ENCODE measurements around the gene SDF4. TPM values are rescaled to one million over a fixed set of nuclear protein-coding genes. Genes with fewer than 3 reads are reported as not detected.
"Not testable (repeated sequence)": the region's sequence is repeated elsewhere in the genome, so short reads cannot be mapped to it uniquely, and the experiment has no call there.

SDF4 gene
- total RNA-seq, 1 donor from 2014 or later, result 112 TPM

DNA sequence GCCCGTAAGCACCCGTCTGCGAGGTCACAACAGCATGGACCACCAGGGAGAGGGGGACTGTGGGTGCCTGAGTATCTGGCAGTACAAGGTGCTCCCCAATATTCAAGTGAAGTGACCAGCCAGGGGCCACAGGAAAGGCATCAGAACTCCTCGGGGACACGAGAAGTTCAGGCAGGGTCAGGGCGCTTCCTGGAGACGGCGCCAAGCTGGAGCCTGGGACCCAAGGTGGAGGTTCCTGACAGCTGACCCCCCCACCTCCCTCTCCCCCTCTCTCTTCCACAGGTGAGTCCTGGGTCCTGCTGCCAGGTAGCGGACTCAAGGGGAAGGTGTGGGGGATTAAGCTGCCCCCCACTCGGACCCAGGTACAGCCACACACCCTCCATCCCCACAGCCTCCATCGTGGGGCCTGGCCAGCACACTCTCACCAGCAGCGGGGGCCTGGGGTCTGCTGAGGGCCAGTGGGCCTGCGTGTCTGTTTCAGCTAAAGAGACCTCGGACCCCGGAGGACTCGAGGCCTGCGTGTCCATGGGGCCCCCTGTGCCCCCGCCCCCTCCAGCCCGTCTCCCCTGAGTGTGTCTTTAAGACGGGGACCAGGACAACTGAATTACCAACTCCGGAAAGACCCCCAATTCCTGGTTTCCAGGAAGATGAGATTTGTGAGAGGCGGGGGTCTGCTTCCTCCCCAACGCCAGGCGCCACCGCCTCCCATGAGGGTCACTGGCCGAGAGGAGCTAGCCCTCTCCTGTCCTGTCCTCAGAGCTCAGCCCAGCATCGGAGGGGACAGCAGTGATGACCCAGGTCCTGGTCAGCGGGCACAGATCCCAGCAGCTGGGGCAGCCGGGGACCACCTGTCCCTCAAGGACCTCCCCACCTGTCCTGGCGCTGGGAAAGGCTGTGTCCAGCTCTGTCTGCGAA, 31.6 kb downstream of the SDF4 start:
- intact Hi-C loops (cut with micrococcal nuclease), result loop anchor here (5.0 kb wide), 1 partner anchor 43 kb away; no protein-coding TSS in a partner anchor

DNA sequence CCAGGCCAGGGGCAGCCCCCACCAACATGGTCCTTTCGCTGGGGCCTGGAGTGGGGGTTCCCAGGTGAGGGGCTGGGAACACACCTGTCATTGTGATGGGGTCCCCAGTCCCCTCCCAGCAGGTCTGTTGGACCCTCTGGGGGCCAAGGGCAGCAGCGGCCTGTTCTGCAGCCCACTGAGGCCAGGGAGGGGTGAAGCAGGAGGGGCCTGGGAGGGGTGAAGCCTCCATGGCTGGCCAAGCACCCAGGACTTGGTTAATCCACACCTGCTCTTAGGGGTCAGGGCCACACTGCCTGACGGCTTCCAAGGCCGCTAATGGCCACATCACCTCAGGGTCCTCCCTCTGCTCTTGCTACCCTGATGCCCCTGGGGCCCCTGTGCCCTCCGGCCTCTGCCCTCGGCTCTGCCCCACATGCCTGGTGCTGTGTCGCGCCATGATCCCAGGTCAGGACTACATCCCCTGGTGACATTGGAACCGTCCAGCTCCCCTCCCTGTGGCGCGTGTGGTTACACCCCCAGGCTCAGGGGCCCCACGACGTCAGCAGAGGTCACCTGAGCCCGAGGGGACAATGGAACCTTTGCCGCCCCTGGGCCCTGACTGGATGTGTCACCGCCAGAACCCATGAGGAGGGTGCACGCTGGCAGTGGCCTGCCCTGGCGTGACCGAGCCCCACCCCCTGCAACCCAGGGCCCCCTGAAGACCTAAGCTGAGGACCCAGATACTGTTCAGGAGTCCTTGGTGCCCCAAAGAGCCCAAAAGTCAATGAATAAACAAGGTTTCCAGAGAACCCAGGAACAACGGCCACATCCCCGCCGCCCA, 32.5 kb downstream of the SDF4 start:
- intact Hi-C loops (cut with micrococcal nuclease), result no loop called here

DNA sequence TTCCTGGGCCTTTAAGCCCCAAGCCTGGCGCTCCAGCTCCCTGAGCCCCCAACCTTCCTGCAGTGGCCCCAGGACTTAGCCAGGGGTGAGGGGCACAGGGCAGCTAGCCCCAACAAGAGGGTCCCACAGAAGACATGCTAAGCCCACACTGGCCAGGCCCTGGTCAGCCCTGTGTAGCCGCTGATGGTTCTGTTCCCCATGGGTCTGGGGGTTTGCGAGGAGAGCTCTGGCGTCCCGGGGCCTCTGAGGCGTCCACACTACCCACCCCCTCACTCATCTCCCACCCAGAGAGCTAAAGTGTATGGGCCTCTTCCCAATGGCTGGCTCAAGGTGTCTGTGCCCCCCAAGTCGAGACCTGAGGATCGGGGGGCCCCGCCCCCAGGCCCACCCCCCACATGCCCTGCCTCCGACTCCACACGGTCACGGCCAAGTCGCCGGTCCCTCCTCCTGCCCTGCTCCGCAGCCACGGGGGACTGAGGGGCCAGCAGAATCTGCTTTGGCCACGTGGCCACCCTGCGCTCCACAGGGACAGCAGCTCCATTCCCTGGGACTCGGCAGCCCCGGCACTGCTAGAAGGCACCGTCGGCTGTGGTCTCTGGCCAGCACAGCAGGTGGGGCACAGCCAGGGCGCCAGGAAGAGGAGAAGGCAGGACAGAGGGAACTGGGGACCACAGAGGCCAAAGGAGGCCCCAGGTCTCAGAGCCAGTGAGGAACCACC, 33.2 kb downstream of the SDF4 start:
- intact Hi-C loops (cut with micrococcal nuclease), result no loop called here

DNA sequence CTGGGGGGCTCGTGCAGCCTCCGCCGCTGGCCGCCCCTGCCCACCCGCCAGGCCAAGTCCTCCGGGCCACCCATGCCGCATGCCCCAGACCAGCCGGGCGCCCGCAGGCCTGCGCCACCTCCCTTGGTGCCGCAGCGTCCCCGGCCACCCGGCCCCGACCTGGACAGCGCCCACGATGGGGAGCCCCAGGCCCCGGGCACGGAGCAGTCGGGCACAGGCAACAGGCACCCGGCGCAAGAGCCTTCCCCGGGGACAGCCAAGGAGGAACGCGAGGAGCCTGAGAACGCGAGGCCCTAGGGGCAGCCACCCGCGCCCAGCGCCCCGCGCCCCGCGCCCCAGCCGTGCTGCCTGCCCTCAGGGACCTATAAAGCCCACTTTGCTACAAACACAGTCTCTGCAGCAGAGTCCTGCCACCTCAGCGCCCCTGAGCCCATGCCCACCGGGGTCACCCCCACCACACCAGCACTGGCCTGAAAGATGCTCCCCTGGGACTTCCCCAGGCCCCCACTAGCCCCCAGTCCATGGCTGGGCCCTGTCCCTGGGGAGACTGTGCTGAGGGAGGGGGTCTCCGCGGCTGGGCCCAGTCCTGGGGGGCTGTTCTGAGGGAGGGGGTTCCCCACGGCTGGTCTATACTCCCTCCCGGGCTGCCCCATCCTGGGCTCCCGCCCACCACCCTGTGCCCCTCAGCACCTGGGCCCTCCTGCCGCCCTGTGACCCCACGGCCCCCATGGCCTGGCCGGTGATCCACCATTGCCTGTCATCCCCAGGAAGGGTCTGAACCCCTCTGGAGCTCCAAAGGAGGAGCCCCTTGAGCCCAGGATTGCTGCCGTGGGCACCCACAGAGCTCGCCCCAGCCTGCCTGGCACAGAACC, 34.0 kb downstream of the SDF4 start:
- intact Hi-C loops (cut with micrococcal nuclease), result no loop called here

DNA sequence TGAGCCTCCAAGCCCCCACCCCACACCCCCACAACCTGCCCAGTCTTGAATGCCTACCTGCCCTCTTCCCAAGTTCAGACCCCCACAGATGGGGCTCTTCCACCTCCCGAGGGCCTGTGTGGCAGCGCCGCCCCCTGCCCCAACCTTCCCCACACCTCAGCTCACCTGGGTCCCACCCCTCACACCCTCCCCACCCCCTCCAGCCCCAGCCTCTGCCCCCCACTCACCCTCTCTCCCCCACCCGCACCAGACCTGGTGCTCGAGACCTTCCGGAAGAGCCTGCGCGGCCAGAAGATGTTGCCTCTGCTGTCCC, 34.7 kb downstream of the SDF4 start:
- intact Hi-C loops (cut with micrococcal nuclease), result no loop called here

DNA sequence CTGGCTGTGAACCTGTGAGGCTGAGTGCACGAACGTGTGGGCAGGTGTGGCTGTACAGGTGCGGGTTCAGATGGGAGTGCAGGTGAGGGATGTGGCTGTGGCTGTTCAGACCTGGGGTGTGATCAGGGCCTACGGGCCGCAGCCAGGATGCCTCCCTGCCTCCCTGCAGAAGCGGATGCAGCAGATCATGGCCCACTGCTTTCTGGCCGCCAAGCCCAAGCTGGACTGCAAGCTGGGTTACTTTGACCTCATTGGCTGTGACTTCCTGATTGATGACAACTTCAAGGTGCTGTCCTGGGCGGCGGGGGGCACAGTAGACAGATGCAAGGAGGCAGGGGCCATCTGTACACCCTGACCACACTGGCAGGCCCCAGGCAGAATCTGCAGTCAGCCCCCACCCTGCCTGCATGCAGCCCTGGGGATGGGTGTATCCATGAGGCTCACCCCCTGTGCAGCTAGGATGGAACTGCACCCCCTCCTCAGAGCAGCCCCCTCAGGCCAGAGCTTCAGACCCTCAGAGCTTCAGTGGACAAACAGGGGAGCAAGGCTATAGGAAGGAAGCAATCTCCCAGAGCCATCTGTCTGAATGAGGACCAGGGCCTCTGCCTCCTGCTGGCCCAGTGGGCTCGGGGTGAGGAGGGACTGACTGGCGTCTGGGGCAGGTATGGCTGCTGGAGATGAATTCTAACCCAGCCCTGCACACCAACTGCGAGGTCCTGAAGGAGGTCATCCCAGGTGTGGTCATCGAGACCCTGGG, 35.2 kb downstream of the SDF4 start:
- intact Hi-C loops (cut with micrococcal nuclease), result no loop called here

DNA sequence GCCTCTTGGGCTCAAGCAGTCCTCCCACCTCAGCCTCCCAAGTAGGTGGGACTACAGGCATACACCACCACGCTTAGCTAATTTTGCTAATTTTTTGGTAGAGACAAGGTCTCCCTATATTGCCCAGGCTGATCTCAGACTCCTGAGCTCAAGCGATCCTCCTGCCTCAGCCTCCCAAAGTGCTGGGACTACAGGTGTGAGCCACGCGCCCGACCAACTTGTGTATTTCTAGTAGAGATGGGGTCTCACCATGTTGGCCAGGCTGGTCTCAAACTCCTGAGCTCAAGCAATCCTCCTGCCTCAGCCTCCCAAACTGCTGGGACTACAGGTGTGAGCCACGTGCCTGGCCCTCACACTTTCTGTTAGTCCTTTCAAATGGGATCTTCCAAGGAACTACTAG, 36.1 kb downstream of the SDF4 start:
- intact Hi-C loops (cut with micrococcal nuclease), result not testable (repeated sequence)

DNA sequence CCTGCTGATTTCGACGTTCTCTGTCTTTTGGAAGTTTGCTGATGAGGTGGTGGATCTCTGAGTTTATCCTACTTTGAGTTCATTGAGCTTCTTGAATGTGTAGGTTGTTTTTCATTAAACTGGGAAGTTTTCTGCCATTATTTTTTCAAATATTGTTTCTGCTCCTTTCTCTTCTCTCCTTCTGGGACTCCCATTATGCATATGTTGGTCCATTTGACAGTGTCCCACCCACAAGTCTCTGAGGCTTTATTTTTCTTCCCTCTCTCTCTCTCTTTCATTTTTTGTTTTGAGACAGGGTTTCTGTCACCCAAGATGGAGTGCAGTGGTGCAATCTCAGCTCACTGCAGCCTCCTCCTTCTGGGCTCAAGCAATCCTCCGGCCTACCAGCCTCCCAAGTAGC, 37.1 kb downstream of the SDF4 start:
- intact Hi-C loops (cut with micrococcal nuclease), result no loop called here

DNA sequence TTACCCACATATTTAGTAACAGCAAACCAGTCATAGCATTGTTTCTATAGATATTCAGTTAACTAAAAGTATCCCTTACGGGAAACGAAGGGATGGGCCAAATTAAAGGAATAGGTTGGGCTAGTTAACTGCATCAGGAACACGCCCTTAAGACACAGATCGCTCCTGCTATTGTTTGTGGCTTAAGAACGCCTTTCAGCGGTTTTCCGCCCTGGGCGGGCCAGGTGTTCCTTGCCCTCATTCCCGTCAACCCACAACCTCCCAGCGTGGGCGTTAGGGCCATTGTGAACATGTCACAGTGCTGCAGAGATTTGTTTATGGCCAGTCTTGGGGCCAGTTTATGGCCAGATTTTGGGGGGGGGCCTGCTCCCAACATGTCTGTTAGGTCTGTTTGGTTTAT, 40.1 kb downstream of the SDF4 start:
- intact Hi-C loops (cut with micrococcal nuclease), result no loop called here

DNA sequence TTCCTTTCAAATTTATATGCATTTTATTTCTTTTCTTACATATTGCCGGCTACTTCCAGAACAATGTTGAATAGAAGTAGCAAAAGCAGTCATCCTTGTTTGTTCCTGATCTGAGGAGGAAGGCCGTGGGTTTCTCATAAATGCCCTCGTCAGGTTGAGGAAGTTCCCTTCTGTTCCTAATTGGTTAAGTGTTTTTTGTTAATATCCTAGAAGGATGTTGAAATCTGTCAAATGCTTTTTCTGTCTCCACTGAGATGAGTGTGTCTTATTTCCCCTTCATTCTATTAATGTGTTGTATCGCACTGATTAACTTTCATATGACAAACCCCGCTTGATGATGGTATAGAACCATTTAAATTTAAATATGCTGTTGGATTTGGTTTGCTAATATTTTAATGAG, 42.7 kb downstream of the SDF4 start:
- intact Hi-C loops (cut with micrococcal nuclease), result no loop called here

DNA sequence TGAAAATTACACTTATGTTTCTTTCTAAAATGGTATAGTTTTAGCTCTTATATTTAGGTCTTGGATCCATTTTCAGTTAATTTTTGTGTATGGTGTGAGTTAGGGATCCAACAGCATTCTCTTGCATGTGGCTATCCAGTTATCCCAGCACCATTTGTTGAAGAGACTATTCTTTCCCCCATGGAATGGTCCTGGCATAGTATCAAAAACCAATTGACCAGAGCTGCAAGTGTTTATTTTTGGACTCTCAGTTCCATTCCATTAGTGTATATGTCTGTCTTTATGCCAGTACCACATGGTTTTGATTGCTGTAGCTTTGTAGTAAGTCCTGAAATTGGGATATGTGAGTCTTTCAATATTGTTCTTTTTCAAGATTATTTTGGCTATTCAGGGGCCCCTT, 43.9 kb downstream of the SDF4 start:
- intact Hi-C loops (cut with micrococcal nuclease), result no loop called here

DNA sequence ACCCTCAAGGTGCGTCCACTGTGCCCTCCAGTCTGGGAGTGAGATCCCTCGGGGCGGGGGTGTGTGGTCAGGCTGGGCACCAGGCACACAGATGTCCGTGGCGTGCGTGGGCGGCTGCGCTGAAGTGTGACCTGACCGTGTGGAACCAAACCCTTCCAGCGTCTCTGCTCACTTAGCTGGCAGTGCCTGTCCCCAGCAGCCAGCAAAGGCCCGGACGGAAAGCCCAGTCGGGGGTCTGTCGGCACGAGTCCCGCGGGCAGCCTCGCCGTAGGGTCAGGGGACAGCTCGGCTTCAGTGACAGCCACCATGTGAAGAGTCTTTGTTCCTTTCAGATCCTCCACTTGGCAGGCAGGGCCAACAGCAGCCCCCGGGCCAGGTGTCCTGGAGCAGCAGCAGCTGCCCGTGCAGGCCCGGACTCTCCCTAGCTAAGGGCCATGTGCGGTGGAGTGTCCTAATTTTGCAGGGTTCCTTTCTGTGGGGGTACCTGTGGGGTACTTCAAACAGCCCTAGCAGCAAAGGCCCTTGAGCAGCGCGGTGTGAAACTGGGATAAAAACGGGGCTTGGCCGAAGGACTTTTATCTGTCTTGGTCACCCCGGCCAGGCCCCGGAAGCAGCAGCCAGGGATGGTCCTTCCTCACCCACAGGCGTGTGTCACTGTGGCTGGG, 46.6 kb downstream of the SDF4 start:
- intact Hi-C loops (cut with micrococcal nuclease), result no loop called here

DNA sequence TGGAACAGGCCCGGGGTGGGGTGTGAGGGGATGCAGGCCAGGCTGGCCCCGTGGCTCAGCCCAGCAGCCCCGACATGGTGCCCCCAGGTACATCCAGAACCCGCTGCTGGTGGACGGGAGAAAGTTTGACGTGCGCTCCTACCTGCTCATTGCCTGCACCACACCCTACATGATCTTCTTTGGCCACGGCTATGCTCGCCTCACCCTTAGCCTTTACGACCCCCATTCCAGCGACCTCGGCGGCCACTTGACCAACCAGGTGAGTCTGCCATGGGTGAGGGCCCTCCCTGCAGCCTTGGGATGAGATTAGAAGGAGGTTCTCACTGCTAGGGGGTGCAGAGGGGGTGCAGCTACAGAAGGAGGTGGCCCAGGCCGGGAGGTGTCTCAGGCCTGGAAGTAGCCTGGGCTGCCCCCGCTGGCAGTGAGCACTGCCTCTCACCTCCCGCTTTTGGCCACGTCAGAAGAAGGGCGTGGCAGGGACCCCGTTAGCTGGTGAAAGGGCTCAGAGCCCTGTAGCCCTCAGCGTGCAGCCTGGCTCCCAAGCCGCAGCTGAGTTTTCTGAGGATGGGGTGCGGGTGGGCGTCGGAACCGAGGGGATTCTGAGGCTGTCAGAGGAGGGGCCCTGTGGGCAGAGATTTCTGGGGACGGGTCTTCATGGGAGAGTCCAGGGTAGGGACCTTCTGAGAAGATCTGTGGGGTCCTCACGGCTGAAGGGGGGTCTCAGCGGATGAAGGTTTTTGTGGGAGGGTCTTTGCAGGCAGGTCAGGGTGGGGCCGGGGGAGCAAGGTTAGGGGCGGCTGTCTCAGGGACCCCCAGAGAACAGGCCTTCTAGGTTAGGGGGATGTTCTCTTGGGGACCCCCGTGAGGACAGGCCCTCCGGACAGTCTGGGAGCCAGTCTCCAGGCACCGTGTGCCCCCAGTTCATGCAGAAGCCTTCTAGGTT, 47.7 kb downstream of the SDF4 start:
- intact Hi-C loops (cut with micrococcal nuclease), result no loop called here

DNA sequence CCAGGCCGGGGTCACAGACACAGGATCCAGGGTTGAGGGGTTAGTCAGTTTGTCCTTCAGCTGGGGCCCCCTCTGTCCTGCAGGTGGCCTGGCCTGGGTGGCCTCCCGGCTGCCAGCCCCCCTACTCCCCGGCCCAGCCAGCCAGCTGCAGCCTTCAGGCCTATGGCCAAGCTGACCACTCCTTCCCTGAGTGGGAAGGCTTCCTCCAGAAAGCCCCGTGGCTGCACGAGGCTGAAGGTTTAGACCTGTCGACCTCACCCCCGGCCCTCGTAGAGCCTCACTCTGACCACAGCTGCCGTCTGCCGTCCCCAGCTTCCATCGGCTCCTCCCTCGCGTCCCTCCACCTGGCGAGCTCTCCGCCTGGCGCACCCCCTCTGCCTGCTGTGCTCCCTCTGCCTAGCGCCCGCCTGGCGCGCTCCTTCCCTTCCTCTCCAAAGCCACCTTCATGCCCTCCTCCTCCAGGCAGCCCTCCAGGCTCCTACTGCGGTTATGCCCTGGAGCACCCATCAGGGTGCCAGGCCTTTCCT, 48.5 kb downstream of the SDF4 start:
- intact Hi-C loops (cut with micrococcal nuclease), result no loop called here

DNA sequence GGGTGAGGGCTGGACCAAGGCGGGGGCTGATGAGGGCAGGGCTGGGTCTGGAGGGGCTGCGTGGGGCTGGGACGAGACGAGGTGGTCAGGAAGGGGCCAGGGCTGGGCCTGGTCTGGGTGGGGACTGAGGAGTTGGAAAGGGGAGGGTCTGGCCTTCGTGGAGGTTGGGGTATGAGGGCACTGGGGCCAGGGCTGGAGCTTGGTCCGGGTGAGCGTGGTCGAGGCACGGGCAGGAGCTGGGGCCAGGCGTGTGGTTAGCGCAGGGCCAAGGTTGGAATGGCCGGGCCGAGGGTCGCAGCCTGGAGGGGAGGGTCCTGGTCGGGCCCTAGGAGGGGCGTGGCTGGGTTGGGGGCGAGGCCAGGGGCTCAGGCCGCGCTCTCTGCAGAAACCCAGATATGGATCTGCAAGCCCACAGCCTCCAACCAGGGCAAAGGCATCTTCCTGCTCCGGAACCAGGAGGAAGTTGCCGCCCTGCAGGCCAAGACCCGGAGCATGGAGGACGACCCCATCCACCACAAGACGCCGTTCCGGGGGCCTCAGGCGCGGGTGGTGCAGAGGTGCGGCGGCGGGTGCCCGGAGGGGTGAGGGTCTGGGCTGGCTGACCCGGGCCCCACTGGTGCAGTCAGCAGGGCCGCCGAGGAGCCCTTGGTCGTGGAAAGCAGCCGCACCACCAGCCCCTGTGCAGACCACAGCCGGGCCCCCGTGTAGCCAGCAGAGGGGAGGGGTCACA, 49.1 kb downstream of the SDF4 start:
- intact Hi-C loops (cut with micrococcal nuclease), result no loop called here

DNA sequence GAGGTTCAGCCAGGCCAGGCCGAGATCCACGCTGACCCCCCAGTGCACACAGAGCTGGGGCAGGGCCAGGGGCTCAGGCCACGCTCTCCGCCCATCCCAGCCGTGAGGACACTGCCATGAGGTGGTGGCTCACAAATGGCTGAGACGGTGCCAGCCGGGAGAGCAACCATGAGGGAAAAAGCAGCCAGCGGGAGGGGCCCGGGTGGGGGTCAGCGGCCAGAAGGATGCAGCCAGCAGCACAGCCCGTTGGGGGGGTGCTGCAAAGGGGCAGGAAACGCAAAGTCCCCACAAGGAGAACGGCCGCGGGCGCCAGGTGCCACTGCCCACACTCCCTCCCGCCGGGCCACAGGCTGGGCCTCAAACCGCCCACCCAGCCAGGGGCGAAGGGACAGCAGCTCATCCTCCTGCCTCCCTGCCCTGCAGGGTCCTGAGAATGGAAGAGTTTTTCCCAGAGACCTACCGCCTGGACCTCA, 49.8 kb downstream of the SDF4 start:
- intact Hi-C loops (cut with micrococcal nuclease), result no loop called here

DNA sequence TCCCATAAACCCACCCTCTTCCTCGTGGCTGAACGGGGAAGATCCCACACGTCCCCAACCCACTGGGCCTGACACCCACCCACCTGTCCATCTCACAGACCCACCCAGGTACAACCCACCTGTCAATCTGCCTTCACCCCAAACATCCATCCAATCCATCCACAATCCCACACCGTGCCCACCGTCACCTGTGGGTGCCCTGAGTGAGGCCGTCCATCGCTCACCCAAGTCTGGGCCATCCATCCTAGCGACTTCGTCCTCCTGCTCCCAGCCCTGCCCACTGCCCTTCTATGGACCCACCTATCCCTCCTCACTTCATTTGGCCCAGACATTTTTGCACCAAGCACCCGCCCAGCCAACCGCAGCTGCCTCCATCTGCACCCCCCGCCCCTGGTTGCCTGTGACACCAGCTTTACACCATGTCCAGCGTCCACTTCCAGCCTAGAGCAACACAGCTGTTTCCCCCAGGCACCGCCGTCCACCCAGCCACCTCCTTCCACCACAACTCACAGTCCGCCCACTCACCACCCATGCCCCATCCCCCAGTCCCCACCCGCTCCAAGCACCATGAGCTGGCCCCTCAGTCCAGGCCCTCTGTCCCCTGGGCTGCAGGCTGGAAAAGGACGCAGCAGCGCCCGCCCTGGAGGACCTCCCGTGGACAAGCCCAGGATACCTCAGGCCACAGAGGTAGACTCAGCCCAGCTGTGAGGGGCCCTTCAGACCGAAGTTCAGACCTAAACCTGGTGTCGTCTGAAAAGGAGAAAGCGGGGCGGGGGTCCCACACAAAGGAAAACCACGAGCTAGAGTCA, 50.5 kb downstream of the SDF4 start:
- intact Hi-C loops (cut with micrococcal nuclease), result no loop called here
